HG03108 (cell line): Measurements from ENCODE around the gene SLC38A3.

Source experiments
- ATAC-seq: cut with Tn5 transposase; IDR thresholded peaks from one replicate; pipeline ENCODE4 v1.9.1; 2021; ENCODE audit warnings: moderate library complexity; ENCODE audit not compliant: unreplicated experiment

The SLC38A3 gene

GRCh38 chr3:50264964-50265485 lies 60.0 kb downstream of the SLC38A3 start:
- ATAC-seq, result no peak

GRCh38 chr3:50265571-50265970 lies 60.5 kb downstream of the SLC38A3 start:
- ATAC-seq, result no peak

- no peak for ATAC-seq
Observed at GRCh38 chr3:50266017-50266416, 60.9 kb downstream of the SLC38A3 start.

- no peak for ATAC-seq
Observed at GRCh38 chr3:50266836-50267235, 61.8 kb downstream of the SLC38A3 start.

- ATAC-seq, result no peak
Observed at GRCh38 chr3:50267280-50267913, 62.3 kb downstream of the SLC38A3 start.

- no peak for ATAC-seq
Observed at GRCh38 chr3:50268276-50268675, 63.2 kb downstream of the SLC38A3 start.

GRCh38 chr3:50268703-50269451 lies 63.8 kb downstream of the SLC38A3 start, which contains the start of gene SEMA3B:
TSS of gene SEMA3B (plus strand) at chr3:50269147. CDS start at chr3:50269241, 94 bp downstream.
- no peak for ATAC-seq

GRCh38 chr3:50269460-50269859 lies 64.4 kb downstream of the SLC38A3 start:
- no peak for ATAC-seq

GRCh38 chr3:50269977-50270413 lies 64.9 kb downstream of the SLC38A3 start:
- no peak for ATAC-seq

- ATAC-seq, result no peak
Observed at GRCh38 chr3:50270422-50271224, 65.6 kb downstream of the SLC38A3 start.
